ENCODE measurements around the gene GARIN5A. TPM values are rescaled to one million over a fixed set of nuclear protein-coding genes. Genes with fewer than 3 reads are reported as not detected.
A peak's percentile ranks its signal among the peaks of the same experiment; 100 is the strongest.

GARIN5A gene
- total and polyA plus RNA-seq, 2 of the 8 experiments (the other 6 are each of a cell fraction or from before 2014, with no cell fraction given), result 9.1 to 18.5 TPM

DNA sequence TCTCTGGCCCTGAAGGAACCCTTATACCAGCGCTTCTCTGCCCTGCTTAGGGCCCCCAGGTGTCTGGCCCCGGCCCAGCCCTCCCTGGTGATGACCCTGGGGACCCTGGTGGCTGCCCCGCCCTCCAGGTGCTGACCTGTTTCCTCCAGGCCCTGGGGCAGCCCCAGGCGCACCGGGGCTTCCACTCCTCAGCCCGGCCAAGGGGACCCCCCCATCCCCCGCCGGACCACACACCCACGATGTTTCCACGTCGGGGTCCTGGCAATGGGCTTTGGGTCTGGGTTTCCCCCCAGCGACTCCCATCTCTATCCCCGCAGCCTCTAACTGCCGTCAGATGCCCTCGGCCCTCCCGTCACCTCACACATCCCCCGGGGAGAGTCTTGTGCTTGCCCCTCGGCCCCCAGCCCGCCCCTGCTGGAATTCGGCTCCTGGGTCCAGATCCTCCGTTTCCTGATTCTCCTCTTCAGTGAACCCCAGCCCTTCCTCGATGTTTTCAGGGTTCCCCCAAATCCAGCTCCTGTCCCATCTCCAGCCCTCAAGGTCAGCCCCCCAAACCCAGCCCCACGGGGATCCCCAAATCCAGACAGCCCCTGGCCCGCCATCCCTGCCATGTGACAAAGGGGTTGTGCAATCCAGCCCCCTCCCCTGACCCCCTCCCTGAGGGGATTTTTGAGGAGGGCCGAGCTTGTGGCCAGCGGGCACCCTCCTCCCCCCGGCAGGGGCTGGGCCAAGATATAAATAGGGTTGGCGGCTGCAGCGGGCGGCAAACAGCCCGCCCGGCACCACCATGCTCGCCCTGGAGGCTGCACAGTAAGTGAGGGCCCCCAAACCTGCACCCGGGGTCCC is 58.2 kb downstream of the GARIN5A start, which contains the start of gene SPIB:
TSS of gene SPIB (plus strand) at position 763 of the 846 bp plus-strand sequence. CDS start at position 788, 25 bp downstream.
- Histone ChIP-seq H3K14ac (ENCODE audit: insufficient read length) (no peak within 1 kb of the TSS), H2BK12ac (ENCODE audit: low read depth, low read length) (peak within 1 kb of the TSS; percentile 92; the same call in 1 of the 2 replicates), H4K8ac (ENCODE audit: extremely low read depth, insufficient read depth, low read length) (peak within 1 kb of the TSS; percentile 14; the same call in 1 of the 2 replicates), H4K5ac (ENCODE audit: insufficient read length, low read depth, low read length) (no peak within 1 kb of the TSS), H2AFZ (ENCODE audit: low read length) (peak within 1 kb of the TSS; percentile 55; the same call in 1 of the 2 replicates), H2BK120ac (replicated peaks; ENCODE audit: low read depth, low read length) (no peak within 1 kb of the TSS), H3K4me3 (ENCODE audit: extremely low read depth in 1 of 4, insufficient read depth in 2 of 4, low read depth in 3 of 4, low read length in 4 of 4) (peak within 1 kb of the TSS; percentile 39 to 67 (median 52)), H4K91ac (replicated peaks; ENCODE audit: insufficient read length, low read length) (peak within 1 kb of the TSS; percentile 75), H3K27ac (ENCODE audit: low read depth, low read length) (no peak within 1 kb of the TSS), H3K36me3 (ENCODE audit: control insufficient read depth in 2 of 4, insufficient read depth in 4 of 4, low read length in 3 of 4) (peaks cover 0 to 5% (median 0%) of the 10 kb centered on the region in 4 experiments; a peak in 1 of 8 replicates), H2AK5ac (ENCODE audit: low read depth, low read length) (no peak within 1 kb of the TSS), H3K56ac (replicated peaks; ENCODE audit: insufficient read length, low read depth, low read length) (no peak within 1 kb of the TSS), H3K27me3 (replicated peaks in 1 of 4; ENCODE audit: control insufficient read depth in 3 of 4, extremely low read depth in 1 of 4, insufficient read depth in 3 of 4, low read length in 3 of 4) (peaks cover 0 to 2% (median 0%) of the 10 kb centered on the region in 4 experiments; a peak in 1 of 7 replicates), H3K79me1 (ENCODE audit: low read depth, low read length) (peaks cover 2% of the 10 kb centered on the region; the same call in 1 of the 2 replicates), H3K23ac (ENCODE audit: insufficient read length) (no peak within 1 kb of the TSS), H3K4me2 (ENCODE audit: insufficient read depth in 1 of 2, low read depth in 2 of 2, low read length in 2 of 2) (peak within 1 kb of the TSS; percentile 93 to 95), H3K9me3 (ENCODE audit: insufficient read depth in 2 of 2, low read depth in 1 of 2, low read length in 1 of 2) (no peaks in the 10 kb centered on the region), H3K23me2 (ENCODE audit: low read depth, low read length) (peaks cover 12% of the 10 kb centered on the region; the same call in 1 of the 2 replicates), H3K9ac (replicated peaks in 1 of 4; ENCODE audit: extremely low read depth in 1 of 4, low read depth in 3 of 4, low read length in 3 of 4) (peak within 1 kb of the TSS in 3 of 4 experiments; percentile 3 to 13 (median 13); a peak in 3 of 7 replicates), H3K79me2 (ENCODE audit: control insufficient read depth in 1 of 2, insufficient read depth in 2 of 2, low read length in 2 of 2) (no peaks in the 10 kb centered on the region), H3K4me1 (replicated peaks in 1 of 4; ENCODE audit: control insufficient read depth in 3 of 4, insufficient read depth in 4 of 4, low read length in 3 of 4) (peaks cover 0 to 20% (median 12%) of the 10 kb centered on the region in 4 experiments; a peak in 6 of 7 replicates), H2BK5ac (ENCODE audit: low read depth, low read length) (peak within 1 kb of the TSS; percentile 91; the same call in 1 of the 2 replicates), H3K18ac (ENCODE audit: extremely low read depth, low read length) (peak within 1 kb of the TSS; percentile 60), H3K4ac (replicated peaks; ENCODE audit: insufficient read length, low read depth, low read length) (peak within 1 kb of the TSS; percentile 7), H2BK15ac (ENCODE audit: low read length) (peak within 1 kb of the TSS; percentile 61; the same call in 1 of the 2 replicates), H4K20me1 (replicated peaks in 1 of 2; ENCODE audit: control insufficient read depth in 1 of 2, insufficient read depth in 2 of 2, low read length in 2 of 2) (peaks cover 0 to 8% of the 10 kb centered on the region in 2 experiments), H2BK20ac (ENCODE audit: low read length) (peak within 1 kb of the TSS; percentile 86; the same call in 1 of the 2 replicates)
- whole genome bisulfite sequencing, 2 experiments (ENCODE audit: extremely low coverage in 1 of 2, insufficient coverage in 1 of 2, insufficient read length in 1 of 2, insufficient replicate concordance in 2 of 2, low coverage in 1 of 2, low lambda C conversion rate in 2 of 2, missing lambda C conversion rate in 1 of 2), result 23% methylated on average over 23 of the region's 34 CpGs; no CpG with 5 or more reads in 1 of the 2 experiments
- FAIRE-seq, result no peak
- no peak for DNase-seq (ENCODE audit: low read depth in 1 of 2, low spot score in 2 of 2)
- ChIA-PET CTCF (ENCODE audit: partially characterized antibody) (interaction anchor here (0.6 to 1.1 kb wide), 4 partner anchors 9 to 371 kb away, joined by 3 to 5 read pairs (median 4); no protein-coding TSS in a partner anchor), POLR2A (ENCODE audit: partially characterized antibody) (interaction anchor here (0.6 to 2.8 kb wide), 13 partner anchors 10 to 102 kb away, joined by 3 to 16 read pairs (median 4); partner anchors contain the start of genes MYBPC2 and NR1H2)
- no peak for TF ChIP-seq KDM5A (IDR thresholded peaks at IDR 0.05; ENCODE audit: low read length)
- TF ChIP-seq, protein P1, sequence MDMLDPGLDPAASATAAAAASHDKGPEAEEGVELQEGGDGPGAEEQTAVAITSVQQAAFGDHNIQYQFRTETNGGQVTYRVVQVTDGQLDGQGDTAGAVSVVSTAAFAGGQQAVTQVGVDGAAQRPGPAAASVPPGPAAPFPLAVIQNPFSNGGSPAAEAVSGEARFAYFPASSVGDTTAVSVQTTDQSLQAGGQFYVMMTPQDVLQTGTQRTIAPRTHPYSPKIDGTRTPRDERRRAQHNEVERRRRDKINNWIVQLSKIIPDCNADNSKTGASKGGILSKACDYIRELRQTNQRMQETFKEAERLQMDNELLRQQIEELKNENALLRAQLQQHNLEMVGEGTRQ (IDR thresholded peaks at IDR 0.05; ENCODE audit: low read length), result 0 out of 2 replicates have a peak, but pooled peaks have one; percentile 7
- peak; percentile 88 for TF ChIP-seq CEBPB (IDR thresholded peaks at IDR 0.05; ENCODE audit: low read depth, low read length)
